NCI-H345 (cell line): ENCODE data around the gene GRIK4.

Experiments
- DNase-seq: peaks from one replicate; lab custom pipeline; 2025; lab: John Stamatoyannopoulos, UW

The GRIK4 gene

DNA sequence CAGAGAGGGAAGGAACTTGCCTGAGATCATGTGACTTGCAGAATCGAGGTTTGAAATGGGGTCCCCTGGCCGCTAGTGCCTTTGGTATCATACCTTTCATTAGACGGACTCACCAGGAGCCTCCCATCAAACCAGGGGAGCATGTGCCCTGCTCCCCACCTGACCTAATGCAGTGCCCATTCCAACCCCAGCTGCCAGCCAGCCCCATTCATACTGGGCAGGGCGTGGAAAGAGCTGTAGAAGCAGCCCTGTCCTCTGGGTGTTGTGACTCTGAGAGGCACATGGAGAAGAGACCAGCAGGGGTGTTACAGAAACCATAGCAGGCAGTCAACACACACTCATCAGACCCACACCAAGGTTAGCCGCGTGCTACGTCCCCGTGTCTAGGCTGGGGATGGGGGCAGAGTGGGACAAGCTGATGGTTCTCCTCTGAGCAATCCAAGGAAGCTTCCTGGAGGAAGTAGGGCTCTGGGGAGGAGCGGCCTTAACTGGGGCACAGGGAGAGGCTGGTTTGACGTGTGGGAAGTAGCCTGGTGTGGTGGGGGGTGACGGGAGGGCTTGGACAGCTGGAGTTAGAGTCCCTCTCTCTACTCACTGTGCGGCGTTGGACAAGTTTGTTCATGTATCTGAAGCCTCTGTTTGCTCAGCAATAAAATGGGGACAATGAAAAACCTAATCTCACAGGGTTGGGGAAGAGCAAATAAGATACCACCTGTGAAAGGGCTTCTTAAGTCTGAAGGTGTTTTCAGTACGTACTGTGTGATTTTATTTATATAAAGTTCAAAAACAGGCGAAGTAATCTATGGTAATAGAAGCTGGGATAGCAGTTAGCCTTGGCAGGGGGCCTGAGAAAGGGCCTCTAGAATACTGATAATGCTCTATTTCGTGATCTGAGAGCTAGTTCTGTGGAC, 14.0 kb downstream of the GRIK4 start:
- no peak for DNase-seq

GRCh38 chr11:120526241-120526640, 14.7 kb downstream of the GRIK4 start:
- no peak for DNase-seq

DNA sequence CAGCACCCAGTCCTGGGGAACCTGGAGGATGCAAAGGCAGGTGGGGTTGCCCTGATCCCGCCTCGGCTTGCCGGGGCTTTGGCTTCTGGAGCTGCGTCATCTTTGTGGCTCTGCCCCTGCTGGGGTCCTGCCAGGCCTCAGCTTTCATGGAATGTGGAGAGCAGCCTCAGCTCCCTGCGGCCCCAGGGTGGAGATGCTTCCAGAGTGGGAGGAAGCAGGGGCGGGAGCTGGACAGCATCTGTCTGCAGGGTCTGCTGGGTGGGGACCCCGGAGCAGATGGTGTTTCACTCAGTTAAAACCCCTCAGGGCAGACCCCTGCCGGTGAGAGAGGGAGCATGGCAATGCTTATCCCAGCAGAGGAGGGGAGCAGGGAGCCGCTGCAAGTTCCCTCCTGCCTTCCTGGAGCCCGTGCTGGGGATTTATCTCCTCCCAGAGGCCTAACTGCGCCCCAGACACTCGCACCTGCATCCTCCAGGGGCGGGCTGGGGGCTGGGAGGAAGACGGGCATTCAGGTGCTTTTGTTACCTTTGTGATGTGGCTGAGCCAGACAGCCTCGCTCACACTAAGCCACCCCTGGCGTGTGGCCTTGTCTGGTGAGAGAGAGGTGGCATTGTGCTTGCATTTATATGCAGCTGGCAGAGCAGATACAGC, 15.7 kb downstream of the GRIK4 start:
- DNase-seq, result peak; percentile 74

DNA sequence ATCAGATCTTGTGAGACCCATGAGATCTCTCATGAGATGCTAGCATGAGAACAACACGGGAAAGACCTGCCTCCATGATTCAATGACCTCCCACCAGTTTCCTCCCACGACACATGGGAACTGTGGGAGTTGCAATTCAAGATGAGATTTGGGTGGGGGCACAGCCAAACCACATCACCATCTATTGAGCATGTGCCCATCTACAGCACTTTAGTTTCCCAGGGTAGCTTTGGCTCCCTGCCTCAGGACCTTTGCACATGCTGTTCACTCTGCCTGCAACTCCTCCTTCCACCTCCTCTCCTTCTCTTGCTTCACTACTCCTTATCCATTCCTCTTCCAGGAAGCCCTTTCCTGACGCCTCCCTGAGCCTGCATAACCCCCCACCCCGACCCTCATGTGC, 17.2 kb downstream of the GRIK4 start:
- no peak for DNase-seq

DNA sequence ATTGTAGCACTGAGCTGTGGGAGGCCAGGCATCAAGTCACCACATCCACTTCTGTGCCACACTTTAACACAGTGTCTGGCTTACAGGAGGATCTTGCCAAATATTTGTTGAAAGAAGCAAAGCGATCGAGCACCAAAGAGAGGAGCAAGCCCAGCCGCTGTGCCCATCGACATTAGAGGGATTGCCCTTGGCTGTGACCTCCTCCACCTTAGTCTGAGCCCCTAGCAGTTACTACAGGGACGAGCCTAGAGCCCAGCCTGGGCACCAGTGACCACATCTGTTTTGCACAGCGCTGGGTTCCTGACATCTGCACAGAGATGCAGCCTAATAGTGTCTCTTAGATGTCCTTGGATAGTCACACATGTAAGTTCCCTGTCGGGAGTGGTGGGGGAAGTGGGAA, 17.7 kb downstream of the GRIK4 start:
- no peak for DNase-seq

DNA sequence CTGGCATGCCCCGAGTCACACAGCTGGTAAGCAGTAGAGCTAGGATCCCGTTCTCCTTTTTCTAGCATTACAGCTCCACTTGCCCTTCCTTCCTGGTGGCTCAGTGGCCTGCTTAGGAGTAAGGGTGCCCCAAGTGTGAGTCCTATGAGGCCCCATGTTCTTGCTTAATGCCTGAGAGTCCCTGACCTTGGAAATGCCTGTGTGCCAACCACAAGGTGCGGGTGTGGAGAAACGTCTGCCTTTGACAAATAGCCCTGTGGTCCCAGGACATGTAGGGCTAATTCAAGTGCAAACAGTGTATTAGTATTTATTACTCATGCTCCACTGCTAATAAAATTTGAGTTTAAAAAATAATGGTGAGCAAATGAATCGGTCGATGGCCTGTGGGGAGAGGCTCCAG, 18.4 kb downstream of the GRIK4 start:
- no peak for DNase-seq

DNA sequence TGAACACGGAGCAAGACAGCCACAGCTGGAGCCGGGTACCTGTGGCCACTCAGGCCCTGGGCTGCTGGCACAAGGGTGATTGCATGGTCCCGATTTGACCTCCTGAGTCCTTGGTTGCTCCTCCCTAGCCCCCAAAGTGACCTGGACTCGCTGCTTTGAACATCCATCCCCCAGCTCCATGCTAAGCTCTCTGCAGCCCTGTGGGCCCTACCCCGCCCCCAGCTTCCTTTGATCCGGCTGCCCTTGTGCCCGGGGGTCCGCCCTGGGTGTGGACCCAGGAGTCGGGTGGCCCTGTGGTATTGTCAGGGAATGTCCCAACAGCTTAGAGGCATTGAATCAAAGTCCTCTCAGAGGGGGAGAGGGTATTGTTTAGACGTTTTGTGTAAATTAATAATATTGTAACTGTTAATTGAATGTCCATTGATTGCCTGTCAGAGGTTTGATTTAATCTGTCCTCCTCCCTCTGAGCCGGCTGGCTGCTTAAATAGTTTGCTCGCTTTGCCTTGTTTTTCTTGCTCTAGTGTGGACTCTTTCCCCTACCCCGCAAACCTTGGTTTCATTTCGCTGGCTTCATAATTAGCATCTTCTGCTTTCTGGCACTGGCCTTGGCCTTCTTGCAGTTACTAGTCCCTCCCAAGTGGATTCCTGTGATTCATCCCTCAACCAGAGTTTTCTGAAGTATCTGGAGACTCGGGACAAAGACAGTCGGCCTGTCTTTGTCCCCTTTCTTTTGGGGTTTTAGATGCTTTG, 20.7 kb downstream of the GRIK4 start:
- DNase-seq, result no peak

DNA sequence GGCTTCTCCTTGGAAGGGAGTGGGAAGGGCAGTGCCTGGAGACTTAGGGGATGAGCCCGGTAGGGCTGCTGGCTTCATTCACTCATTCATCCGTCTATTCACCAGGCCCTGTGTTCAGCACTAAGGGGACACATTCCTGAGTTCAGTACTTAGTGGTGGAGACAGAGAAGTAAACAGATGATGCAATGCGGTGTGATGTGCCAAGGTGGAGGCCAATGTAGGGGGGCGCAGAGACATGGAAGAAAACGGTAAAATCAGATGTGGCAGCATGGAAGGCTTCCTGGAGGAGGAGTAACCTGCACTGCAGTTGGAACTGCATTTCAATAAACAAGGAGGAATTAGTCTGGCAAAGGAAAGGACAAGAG, 21.3 kb downstream of the GRIK4 start:
- no peak for DNase-seq

DNA sequence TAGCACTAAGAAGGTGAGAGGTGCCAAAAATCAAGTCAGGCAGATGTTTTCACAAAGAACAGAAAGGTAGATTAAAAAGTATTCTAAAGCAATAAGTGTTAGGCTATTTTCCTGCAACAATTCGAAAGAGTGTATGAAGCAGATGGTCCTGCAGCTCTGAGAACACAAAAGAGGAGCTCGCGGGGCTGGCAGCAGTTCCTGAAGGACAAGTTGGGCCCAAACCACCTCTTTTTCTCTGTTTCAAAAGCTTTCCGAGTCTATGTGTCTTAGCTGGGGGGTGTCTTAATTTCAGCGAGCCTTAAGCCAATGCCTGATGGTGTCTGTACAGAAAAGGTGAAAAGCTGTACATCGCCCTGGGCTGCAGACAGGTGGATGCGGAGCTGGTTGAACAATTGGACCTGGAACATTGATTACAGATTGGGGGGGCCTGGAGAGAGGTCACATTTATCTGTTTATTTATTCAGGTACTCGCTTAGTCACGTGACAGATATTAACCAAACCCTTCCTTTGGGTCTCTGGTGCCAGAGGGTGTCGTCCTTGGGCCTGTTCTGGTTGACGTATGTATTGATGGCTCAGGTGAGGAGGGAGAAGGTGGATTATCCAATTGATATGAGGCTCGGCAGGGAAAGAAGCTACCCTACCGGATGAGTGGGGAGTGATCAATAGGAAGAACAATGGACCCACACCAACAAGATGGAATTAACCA, 24.7 kb downstream of the GRIK4 start:
- DNase-seq, result no peak

DNA sequence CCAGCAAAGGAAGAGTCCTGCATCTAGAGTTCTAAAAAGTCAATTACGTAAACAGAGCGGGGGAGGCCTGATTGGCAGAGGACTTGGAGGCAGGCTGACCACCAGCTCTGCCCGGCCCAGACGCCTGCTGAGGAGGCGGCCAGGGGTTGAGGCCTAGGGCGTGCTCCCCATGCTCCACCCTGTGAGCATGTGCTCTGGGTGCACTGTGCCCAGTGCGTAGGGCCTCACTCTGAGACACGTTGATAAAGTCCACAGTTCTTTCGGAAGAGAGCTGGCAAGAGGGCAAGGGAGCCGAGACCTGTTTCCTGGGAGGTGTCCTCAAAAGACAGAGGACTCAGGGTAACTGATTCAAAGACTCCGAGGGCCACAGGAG, 25.2 kb downstream of the GRIK4 start:
- no peak for DNase-seq

GRCh38 chr11:120537996-120538395, 26.4 kb downstream of the GRIK4 start:
- no peak for DNase-seq

- no peak for DNase-seq
Measured at GRCh38 chr11:120538707-120539106, 27.2 kb downstream of the GRIK4 start.

- peak; percentile 84 for DNase-seq
Measured at GRCh38 chr11:120539667-120540369, 28.3 kb downstream of the GRIK4 start.

GRCh38 chr11:120540744-120541465, 29.4 kb downstream of the GRIK4 start:
- peak; percentile 21 for DNase-seq

- no peak for DNase-seq
Measured at GRCh38 chr11:120543521-120544215, 32.1 kb downstream of the GRIK4 start.

GRCh38 chr11:120545813-120546212, 34.3 kb downstream of the GRIK4 start:
- no peak for DNase-seq

GRCh38 chr11:120546312-120547205, 35.0 kb downstream of the GRIK4 start:
- DNase-seq, result no peak

GRCh38 chr11:120547316-120547715, 35.8 kb downstream of the GRIK4 start:
- DNase-seq, result no peak
